GM23248 (cell line): Measurements from ENCODE around the gene LAMA5. TPM values are rescaled to one million over a fixed set of nuclear protein-coding genes. Genes with fewer than 3 reads are reported as not detected.

Experiments
- DNase-seq: peaks from one replicate; pipeline ENCODE4 v3.0.0-alpha.2; 2015
- H2AFZ ChIP-seq: fragments of 200-600 bp; sonication (generic); 2 replicates; pipeline ENCODE4 v1.6.1; 2016; ENCODE audit warnings: antibody characterized with exemption
- H3F3A ChIP-seq: fragments of 200-600 bp; sonication (generic); 2 replicates; pipeline ENCODE4 v1.6.1; 2016; ENCODE audit warnings: mild to moderate bottlenecking, antibody characterized with exemption, mixed run types; ENCODE audit not compliant: insufficient read depth
- H3K27ac ChIP-seq: fragments of 200-600 bp; sonication (generic); 2 replicates; pipeline ENCODE4 v1.5.1; 2016; ENCODE audit warnings: mild to moderate bottlenecking
- H3K27me3 ChIP-seq: fragments of 200-600 bp; sonication (generic); replicated peaks from 2 replicates; pipeline ENCODE4 v1.6.1; 2016; ENCODE audit warnings: mild to moderate bottlenecking; ENCODE audit not compliant: insufficient read depth
- H3K36me3 ChIP-seq: fragments of 200-600 bp; sonication (generic); 2 replicates; pipeline ENCODE4 v1.6.1; 2016; ENCODE audit warnings: low read depth, mild to moderate bottlenecking
- H3K4me1 ChIP-seq: fragments of 200-600 bp; sonication (generic); 2 replicates; pipeline ENCODE4 v1.6.1; 2016; ENCODE audit warnings: mild to moderate bottlenecking; ENCODE audit not compliant: insufficient read depth
- H3K4me2 ChIP-seq: fragments of 200-600 bp; sonication (generic); one replicate; pipeline ENCODE4 v1.6.1; 2016; ENCODE audit warnings: mild to moderate bottlenecking; ENCODE audit not compliant: unreplicated experiment
- H3K4me3 ChIP-seq: fragments of 200-600 bp; sonication (generic); 2 replicates; pipeline ENCODE4 v1.5.1; 2016; ENCODE audit warnings: mild to moderate bottlenecking
- H3K79me2 ChIP-seq: fragments of 200-600 bp; sonication (generic); 2 replicates; pipeline ENCODE4 v1.6.1; 2016; ENCODE audit warnings: mild to moderate bottlenecking; ENCODE audit not compliant: insufficient read depth
- H3K9ac ChIP-seq: fragments of 200-600 bp; sonication (generic); 2 replicates; pipeline ENCODE4 v1.6.1; 2016; ENCODE audit warnings: mild to moderate bottlenecking
- H3K9me2 ChIP-seq: fragments of 200-600 bp; sonication (generic); 2 replicates; pipeline ENCODE4 v1.6.1; 2016; ENCODE audit warnings: mixed run types, mild to moderate bottlenecking, moderate library complexity; ENCODE audit not compliant: insufficient read depth
- H3K9me3 ChIP-seq: fragments of 200-600 bp; sonication (generic); one replicate; pipeline ENCODE4 v1.6.1; 2017; ENCODE audit warnings: low read depth
- H4K20me1 ChIP-seq: fragments of 200-600 bp; sonication (generic); 2 replicates; pipeline ENCODE4 v1.6.0; 2016; ENCODE audit not compliant: insufficient read depth
- EZH2 ChIP-seq: fragments of 200-600 bp; sonication (generic); IDR thresholded peaks from 2 replicates; pipeline ENCODE4 v1.6.1; 2018; ENCODE audit warnings: antibody characterized with exemption, mild to moderate bottlenecking; ENCODE audit not compliant: insufficient read depth, poor library complexity, severe bottlenecking
- EZH2phosphoT487 ChIP-seq: fragments of 200-600 bp; sonication (generic); IDR thresholded peaks from 2 replicates; pipeline ENCODE4 v1.6.1; 2018; ENCODE audit warnings: antibody characterized with exemption, moderate library complexity, mild to moderate bottlenecking, low read depth; ENCODE audit not compliant: insufficient read depth
- WGBS, 2 experiments: methylation state at CpG; one replicate each; pipeline ENCODE4 v1.1.6; 2015 to 2017; ENCODE audit warnings: low lambda C conversion rate in 2 of 2, low coverage in 1 of 2; ENCODE audit errors: missing lambda C conversion rate in 2 of 2; 5-methylcytosine and 5-hydroxymethylcytosine counted together
- in situ Hi-C: fragments of 300-500 bp; cut with MboI; formaldehyde crosslinking; loops from 2 replicates; pipeline ENCODE4 v1.15.0; 2020
- polyA plus RNA-seq: library from polyadenylated mRNA; unstranded; fragments of >200 nt; fragmentation: Nextera tagmentation; extraction: Ambion mirVana; gene quantifications from 2 replicates; pipeline ENCODE4 v1.2.1, GENCODE V29; 2016
- total RNA-seq: library from RNA; depleted of rRNA; stranded (reverse); fragments of >200 nt; shearing (Covaris generic); gene quantifications from 2 replicates; pipeline ENCODE4 v1.2.3, GENCODE V29; 2014

LAMA5 gene
- total and polyA plus RNA-seq, 2 experiments from 2014 or later = 4.5 to 6.0 TPM

GRCh38 chr20:62332421-62332820 lies 34.7 kb downstream of the LAMA5 start:
- no peak overlapping the region for H3K4me2 ChIP-seq
- no peak overlapping the region for H3K27ac ChIP-seq
- H3K9me3 ChIP-seq = no peaks in the 10 kb centered on the region
- H3K9ac ChIP-seq = no peak overlapping the region
- DNase-seq = no peak
- in situ Hi-C loops = no loop called here
- H4K20me1 ChIP-seq = no peaks in the 10 kb centered on the region
- H2AFZ ChIP-seq = no peak overlapping the region
- H3K4me1 ChIP-seq = no peaks in the 10 kb centered on the region
- no peak for TF ChIP-seq EZH2
- no peak for TF ChIP-seq EZH2phosphoT487
- H3K4me3 ChIP-seq = no peak overlapping the region
- no peaks in the 10 kb centered on the region for H3K79me2 ChIP-seq
- no peaks in the 10 kb centered on the region for H3F3A ChIP-seq
- H3K9me2 ChIP-seq = no peaks in the 10 kb centered on the region
- no peaks in the 10 kb centered on the region for H3K27me3 ChIP-seq
- 60 to 63% methylated on average over 7 to 16 of the region's 16 CpGs for WGBS, 2 experiments
- H3K36me3 ChIP-seq = no peaks in the 10 kb centered on the region

DNA sequence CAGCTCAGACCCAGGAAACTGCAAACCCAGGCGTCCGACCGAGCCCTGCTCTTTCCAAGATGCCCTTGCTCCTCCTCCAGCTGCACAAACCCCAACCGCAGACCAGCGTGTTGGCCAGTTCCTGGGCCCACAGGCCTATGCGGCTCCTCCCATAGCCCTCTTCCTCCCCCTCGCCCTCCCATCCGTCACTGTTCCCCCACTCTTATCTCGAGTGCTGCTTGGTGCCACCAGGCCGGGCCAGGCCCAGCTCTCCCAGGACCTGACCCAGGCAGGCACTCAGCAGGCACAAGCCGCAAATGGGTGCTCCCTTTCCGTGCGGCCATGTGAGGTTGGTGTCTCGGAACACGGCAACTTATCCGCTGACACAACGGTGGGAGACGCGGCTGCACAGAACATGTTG lies 35.8 kb downstream of the LAMA5 start:
- Histone ChIP-seq H3K79me2 (no peaks in the 10 kb centered on the region), H3K27me3 (no peaks in the 10 kb centered on the region), H2AFZ (no peak overlapping the region), H3K36me3 (no peaks in the 10 kb centered on the region), H3K27ac (no peak overlapping the region), H3K4me3 (no peak overlapping the region), H3K4me2 (no peak overlapping the region), H3K9me3 (no peaks in the 10 kb centered on the region), H3K4me1 (no peaks in the 10 kb centered on the region), H4K20me1 (no peaks in the 10 kb centered on the region), H3K9me2 (no peaks in the 10 kb centered on the region), H3K9ac (no peak overlapping the region), H3F3A (no peaks in the 10 kb centered on the region)
- in situ Hi-C loops = no loop called here
- WGBS, 2 experiments = 80 to 85% methylated on average over 16 to 19 of the region's 19 CpGs
- no peak for DNase-seq
- TF ChIP-seq EZH2 = no peak
- TF ChIP-seq EZH2phosphoT487 = no peak

- H3K27me3 ChIP-seq = no peaks in the 10 kb centered on the region
- H3K4me3 ChIP-seq = no peak overlapping the region
- no peaks in the 10 kb centered on the region for H4K20me1 ChIP-seq
- H3K9ac ChIP-seq = no peak overlapping the region
- no peaks in the 10 kb centered on the region for H3K9me3 ChIP-seq
- no peak overlapping the region for H3K4me2 ChIP-seq
- H3F3A ChIP-seq = no peaks in the 10 kb centered on the region
- in situ Hi-C loops = no loop called here
- no peaks in the 10 kb centered on the region for H3K79me2 ChIP-seq
- H3K27ac ChIP-seq = no peak overlapping the region
- DNase-seq = no peak
- H3K9me2 ChIP-seq = no peaks in the 10 kb centered on the region
- no peaks in the 10 kb centered on the region for H3K4me1 ChIP-seq
- 76 to 77% methylated on average over 10 to 46 of the region's 46 CpGs for WGBS, 2 experiments
- TF ChIP-seq EZH2phosphoT487 (no peak), EZH2 (no peak)
- no peak overlapping the region for H2AFZ ChIP-seq
- no peaks in the 10 kb centered on the region for H3K36me3 ChIP-seq
Measured at GRCh38 chr20:62330576-62331317, 36.4 kb downstream of the LAMA5 start.

DNA sequence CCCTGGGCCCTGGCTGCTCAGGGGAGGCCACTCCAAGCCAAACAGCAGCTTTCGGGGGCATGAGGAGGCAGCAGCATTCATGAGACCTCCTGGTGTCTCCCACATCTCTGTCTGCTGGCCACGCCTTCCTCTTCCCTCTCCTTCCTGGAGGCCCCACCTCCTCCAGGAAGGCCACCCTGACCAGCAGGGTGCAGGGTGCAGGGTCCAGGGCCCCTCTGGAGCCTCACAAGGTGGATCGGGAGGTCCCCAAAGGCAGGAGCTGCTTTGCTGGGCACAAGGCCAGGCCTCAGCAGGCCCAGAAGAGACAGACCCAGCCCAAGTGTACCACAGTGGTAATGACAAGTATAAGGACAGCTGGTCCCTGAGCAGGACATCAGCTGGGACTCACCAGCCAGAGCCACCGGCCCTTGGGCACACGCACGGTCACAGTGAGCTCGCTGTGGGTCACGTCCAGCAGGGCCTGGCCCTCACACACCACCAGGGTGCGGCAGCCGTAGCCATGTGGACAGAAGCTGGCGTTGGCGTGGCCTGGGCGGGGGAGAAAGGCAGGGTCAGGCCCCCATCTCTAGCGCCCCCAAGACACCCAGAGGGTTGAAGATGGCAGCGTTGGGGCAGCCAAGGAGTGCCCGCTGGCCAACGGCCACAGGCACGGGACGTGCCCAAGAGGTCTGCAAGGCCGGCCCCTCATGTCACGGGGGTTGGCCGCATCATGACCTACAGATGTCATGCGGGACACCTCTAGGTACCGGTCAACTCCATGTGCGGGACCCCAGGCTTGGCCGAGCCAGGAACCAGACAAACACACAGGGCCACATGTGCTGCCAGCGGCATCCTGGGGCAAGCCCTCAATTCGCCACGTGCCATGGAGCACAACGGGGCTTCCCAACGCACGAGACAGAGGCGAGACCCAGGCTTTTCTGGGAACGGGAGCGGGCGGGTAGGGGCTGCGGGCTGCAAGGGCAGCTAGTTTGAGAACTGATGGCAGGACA lies 37.4 kb downstream of the LAMA5 start:
- H3K4me1 ChIP-seq = no peaks in the 10 kb centered on the region
- no peaks in the 10 kb centered on the region for H3K36me3 ChIP-seq
- no peak overlapping the region for H2AFZ ChIP-seq
- H3K9ac ChIP-seq = no peak overlapping the region
- TF ChIP-seq EZH2phosphoT487 (no peak), EZH2 (no peak)
- no peaks in the 10 kb centered on the region for H3K9me3 ChIP-seq
- WGBS, 2 experiments = 82 to 85% methylated on average over 35 to 37 of the region's 37 CpGs
- H3K4me2 ChIP-seq = no peak overlapping the region
- H3K9me2 ChIP-seq = no peaks in the 10 kb centered on the region
- H3K27ac ChIP-seq = no peak overlapping the region
- in situ Hi-C loops = no loop called here
- no peaks in the 10 kb centered on the region for H4K20me1 ChIP-seq
- H3K79me2 ChIP-seq = no peaks in the 10 kb centered on the region
- H3F3A ChIP-seq = no peaks in the 10 kb centered on the region
- no peak overlapping the region for H3K4me3 ChIP-seq
- DNase-seq = no peak
- H3K27me3 ChIP-seq = no peaks in the 10 kb centered on the region
